CD14-positive monocyte (primary cell): ENCODE data around the gene PPP1R13B. TPM values are rescaled to one million over a fixed set of nuclear protein-coding genes. Genes with fewer than 3 reads are reported as not detected.

Experiments used
- DNase-seq, 3 donors: peaks; one replicate each; pipeline ENCODE4 v3.0.0-alpha.2; 2011 to 2022
- H2AFZ ChIP-seq: 2 replicates; pipeline ENCODE4 v1.6.0; 2012; ENCODE audit warnings: mild to moderate bottlenecking, low read depth, low read length, inconsistent platforms; ENCODE audit not compliant: insufficient read depth, poor library complexity, severe bottlenecking
- H3K27ac ChIP-seq, 2 donors: 1 replicate in 1 of 2; 2 replicates in 1 of 2; pipeline ENCODE4 v1.5.1; 2012 to 2013; ENCODE audit warnings: low read length in 2 of 2, control low read depth in 1 of 2, inconsistent platforms in 1 of 2, low read depth in 1 of 2, mild to moderate bottlenecking in 1 of 2
- H3K27me3 ChIP-seq, 2 donors: one replicate each; pipeline versions ENCODE4 v1.6.0 to v1.6.1; 2011 to 2013; ENCODE audit warnings: low read length in 2 of 2; ENCODE audit not compliant: control insufficient read depth in 2 of 2, insufficient read depth in 2 of 2
- H3K36me3 ChIP-seq, 2 donors: replicated peaks in 1 of 2; 1 replicate in 1 of 2; 2 replicates in 1 of 2; pipeline versions ENCODE4 v1.5.1 to v1.6.1; 2012 to 2013; ENCODE audit warnings: low read length in 2 of 2, control low read depth in 1 of 2, inconsistent platforms in 1 of 2, mild to moderate bottlenecking in 1 of 2; ENCODE audit not compliant: insufficient read depth in 2 of 2, control insufficient read depth in 1 of 2
- H3K4me1 ChIP-seq, 2 donors: 1 replicate in 1 of 2; 2 replicates in 1 of 2; pipeline versions ENCODE4 v1.5.1 to v1.6.1; 2012 to 2013; ENCODE audit warnings: low read length in 2 of 2, control low read depth in 1 of 2, inconsistent platforms in 1 of 2, mild to moderate bottlenecking in 1 of 2, moderate library complexity in 1 of 2; ENCODE audit not compliant: insufficient read depth in 2 of 2, control insufficient read depth in 1 of 2
- H3K4me2 ChIP-seq: replicated peaks from 2 replicates; pipeline ENCODE3; 2012; ENCODE audit warnings: low read length, moderate library complexity, mild to moderate bottlenecking; ENCODE audit not compliant: poor library complexity, severe bottlenecking; ENCODE audit errors: extremely low read depth
- H3K4me3 ChIP-seq, 3 experiments: fragments of 200-600 bp in 1 of 3; sonication (generic) in 1 of 3; replicated peaks in 1 of 3; 1 replicate in 2 of 3; 2 replicates in 1 of 3; pipeline ENCODE4 v1.5.1; 2011 to 2013; ENCODE audit warnings: low read length in 3 of 3, mild to moderate bottlenecking in 3 of 3, control low read depth in 2 of 3, low read depth in 2 of 3, inconsistent platforms in 1 of 3, moderate library complexity in 1 of 3
- H3K79me2 ChIP-seq: 2 replicates; pipeline ENCODE4 v1.6.0; 2012; ENCODE audit warnings: mild to moderate bottlenecking, control low read depth, inconsistent platforms, low read length, moderate library complexity; ENCODE audit not compliant: insufficient read depth
- H3K9ac ChIP-seq: 2 replicates; pipeline ENCODE4 v1.6.0; 2017; ENCODE audit warnings: low read length, mild to moderate bottlenecking; ENCODE audit not compliant: insufficient read depth, poor library complexity, severe bottlenecking
- H3K9me3 ChIP-seq, 2 donors: replicated peaks in 1 of 2; 1 replicate in 1 of 2; 2 replicates in 1 of 2; pipeline versions ENCODE4 v1.5.1 to v1.6.1; 2012 to 2013; ENCODE audit warnings: low read length in 2 of 2, control low read depth in 1 of 2; ENCODE audit not compliant: control insufficient read depth in 1 of 2, insufficient read depth in 1 of 2
- H4K20me1 ChIP-seq: 2 replicates; pipeline ENCODE4 v1.6.0; 2012; ENCODE audit warnings: mild to moderate bottlenecking, low read length, control low read depth, moderate library complexity; ENCODE audit not compliant: insufficient read depth
- H3K27ac Mint-ChIP-seq, 7 donors: one replicate each; pipeline ENCODE4 v1.8.0; 2020; ENCODE audit warnings: mild to moderate bottlenecking in 7 of 7, mixed read lengths in 7 of 7, moderate library complexity in 6 of 7, inconsistent platforms in 2 of 7
- H3K27me3 Mint-ChIP-seq, 3 donors: one replicate each; pipeline ENCODE4 v1.8.0; 2021 to 2022; ENCODE audit warnings: low read depth in 3 of 3, mild to moderate bottlenecking in 3 of 3, mixed read lengths in 3 of 3, moderate library complexity in 3 of 3, inconsistent platforms in 1 of 3
- H3K36me3 Mint-ChIP-seq, 2 donors: one replicate each; pipeline ENCODE4 v1.8.0; 2020; ENCODE audit warnings: mixed read lengths in 2 of 2, inconsistent platforms in 1 of 2, mild to moderate bottlenecking in 1 of 2
- H3K4me1 Mint-ChIP-seq: one replicate; pipeline ENCODE4 v1.8.0; 2020; ENCODE audit warnings: mild to moderate bottlenecking, mixed read lengths
- H3K4me3 Mint-ChIP-seq, 2 donors: one replicate each; pipeline ENCODE4 v1.8.0; 2020; ENCODE audit warnings: mild to moderate bottlenecking in 2 of 2, mixed read lengths in 2 of 2, moderate library complexity in 1 of 2
- H3K9me3 Mint-ChIP-seq, 7 donors: one replicate each; pipeline ENCODE4 v1.8.0; 2020 to 2022; ENCODE audit warnings: mixed read lengths in 7 of 7, mild to moderate bottlenecking in 6 of 7, moderate library complexity in 6 of 7, inconsistent platforms in 2 of 7
- WGBS: methylation state at CpG from one replicate; pipeline ENCODE4 v1.1.5; 2013; ENCODE audit warnings: missing lambda C conversion rate; ENCODE audit not compliant: insufficient coverage; 5-methylcytosine and 5-hydroxymethylcytosine counted together
- intact Hi-C, 2 donors: fragments of 100-400 bp; cut with micrococcal nuclease; formaldehyde crosslinking; loops; one replicate each; pipeline versions ENCODE4 v1.15.0 to v1.15.1; 2023
- polyA plus RNA-seq, 3 donors: library from polyadenylated mRNA; depleted of rRNA in 1 of 3; unstranded in 2 of 3; stranded (reverse) in 1 of 3; fragments of 300-500 nt in 2 of 3; fragments of >200 nt in 1 of 3; fragmentation: Illumina TruSeq in 2 of 3; gene quantifications; 1 replicate in 2 of 3; 2 replicates in 1 of 3; pipeline ENCODE4 v1.2.3, GENCODE V29; 2012 to 2021
- TF ChIP-seq, protein P1 (sequence below): fragments of 200-600 bp; IDR thresholded peaks from one replicate; pipeline ENCODE4 v1.8.0; 2022; ENCODE audit warnings: antibody characterized with exemption, mild to moderate bottlenecking

Gene PPP1R13B
- polyA plus RNA-seq, 3 donors = 0.48 to 1.1 (median 0.99) TPM

GRCh38 chr14:103890821-103891666 lies 43.7 kb upstream of the PPP1R13B start:
- Histone ChIP-seq H2AFZ (no peak overlapping the region), H3K9ac (no peak overlapping the region), H3K4me1 (no peaks in the 10 kb centered on the region), H3K4me2 (no peak overlapping the region), H3K36me3 (no peaks in the 10 kb centered on the region), H3K27me3 (no peaks in the 10 kb centered on the region), H4K20me1 (no peaks in the 10 kb centered on the region), H3K9me3 (no peaks in the 10 kb centered on the region), H3K79me2 (no peaks in the 10 kb centered on the region), H3K4me3 (no peak overlapping the region), H3K27ac (no peak overlapping the region)
- intact Hi-C loops = no loop called here
- Mint-ChIP-seq H3K4me3 (no peak overlapping the region), H3K36me3 (no peaks in the 10 kb centered on the region), H3K27ac (no peak overlapping the region), H3K27me3 (peaks cover 0 to 6% (median 3%) of the 10 kb centered on the region in 3 donors), H3K9me3 (no peaks in the 10 kb centered on the region), H3K4me1 (no peaks in the 10 kb centered on the region)
- no peak for DNase-seq
- WGBS = 91% methylated on average over 16 of the region's 18 CpGs
- TF ChIP-seq, protein P1, sequence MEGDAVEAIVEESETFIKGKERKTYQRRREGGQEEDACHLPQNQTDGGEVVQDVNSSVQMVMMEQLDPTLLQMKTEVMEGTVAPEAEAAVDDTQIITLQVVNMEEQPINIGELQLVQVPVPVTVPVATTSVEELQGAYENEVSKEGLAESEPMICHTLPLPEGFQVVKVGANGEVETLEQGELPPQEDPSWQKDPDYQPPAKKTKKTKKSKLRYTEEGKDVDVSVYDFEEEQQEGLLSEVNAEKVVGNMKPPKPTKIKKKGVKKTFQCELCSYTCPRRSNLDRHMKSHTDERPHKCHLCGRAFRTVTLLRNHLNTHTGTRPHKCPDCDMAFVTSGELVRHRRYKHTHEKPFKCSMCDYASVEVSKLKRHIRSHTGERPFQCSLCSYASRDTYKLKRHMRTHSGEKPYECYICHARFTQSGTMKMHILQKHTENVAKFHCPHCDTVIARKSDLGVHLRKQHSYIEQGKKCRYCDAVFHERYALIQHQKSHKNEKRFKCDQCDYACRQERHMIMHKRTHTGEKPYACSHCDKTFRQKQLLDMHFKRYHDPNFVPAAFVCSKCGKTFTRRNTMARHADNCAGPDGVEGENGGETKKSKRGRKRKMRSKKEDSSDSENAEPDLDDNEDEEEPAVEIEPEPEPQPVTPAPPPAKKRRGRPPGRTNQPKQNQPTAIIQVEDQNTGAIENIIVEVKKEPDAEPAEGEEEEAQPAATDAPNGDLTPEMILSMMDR = no peak

DNA sequence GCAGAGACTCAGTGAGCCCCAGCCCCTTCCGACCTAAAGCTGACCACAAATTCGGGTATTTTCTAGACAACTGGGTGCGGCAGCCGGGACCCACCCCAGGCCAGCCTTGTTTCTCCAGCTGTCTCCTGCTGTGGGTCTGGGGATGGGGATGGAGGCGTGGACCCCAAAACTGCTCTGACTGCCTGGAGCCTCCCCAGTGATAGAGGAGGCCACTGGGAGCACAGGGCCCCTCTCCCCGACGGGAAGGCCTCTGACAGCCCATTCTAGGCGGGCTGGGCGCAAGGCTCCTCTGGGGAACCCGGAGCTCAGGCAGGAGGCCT lies 42.6 kb upstream of the PPP1R13B start:
- WGBS = 97% methylated on average over 8 of the region's 10 CpGs
- H3K4me3 Mint-ChIP-seq = no peak overlapping the region
- Histone ChIP-seq H3K4me2 (no peak overlapping the region), H2AFZ (no peak overlapping the region), H3K4me1 (no peaks in the 10 kb centered on the region), H3K4me3 (no peak overlapping the region), H3K9me3 (no peaks in the 10 kb centered on the region), H3K36me3 (no peaks in the 10 kb centered on the region), H3K9ac (no peak overlapping the region), H3K79me2 (no peaks in the 10 kb centered on the region), H4K20me1 (no peaks in the 10 kb centered on the region), H3K27ac (no peak overlapping the region), H3K27me3 (no peaks in the 10 kb centered on the region)
- H3K36me3 Mint-ChIP-seq = no peaks in the 10 kb centered on the region
- DNase-seq = no peak
- TF ChIP-seq, protein P1 = no peak
- intact Hi-C loops = no loop called here
- peaks cover 2 to 6% (median 3%) of the 10 kb centered on the region in 3 donors for H3K27me3 Mint-ChIP-seq
- no peaks in the 10 kb centered on the region for H3K4me1 Mint-ChIP-seq
- no peak overlapping the region for H3K27ac Mint-ChIP-seq
- no peaks in the 10 kb centered on the region for H3K9me3 Mint-ChIP-seq
